Keratinocyte (primary cell): ENCODE measurements around the gene CEP85L. TPM values are rescaled to one million over a fixed set of nuclear protein-coding genes. Genes with fewer than 3 reads are reported as not detected.

Source experiments
- DNase-seq: peaks from one replicate; pipeline ENCODE4 v3.0.0-alpha.2; 2011; ENCODE audit warnings: low read depth, missing footprints, low spot score
- FAIRE-seq: peaks from 2 replicates; lab custom pipeline; 2011; peaks lifted over from hg19 to GRCh38; lab: Jason Lieb, UNC
- H2AFZ ChIP-seq: 2 replicates; pipeline ENCODE4 v1.6.0; 2012; ENCODE audit warnings: low read length, control low read depth, inconsistent platforms; ENCODE audit not compliant: control insufficient read depth
- H3K27ac ChIP-seq: 2 replicates; pipeline ENCODE4 v1.5.1; 2011; ENCODE audit warnings: low read length; ENCODE audit not compliant: control insufficient read depth, insufficient read depth
- H3K27me3 ChIP-seq: 3 replicates; pipeline ENCODE4 v1.6.0; 2011; ENCODE audit warnings: low read length; ENCODE audit not compliant: control insufficient read depth, insufficient read depth; ENCODE audit errors: extremely low read depth
- H3K36me3 ChIP-seq, 2 experiments: 2 replicates in 1 of 2; 3 replicates in 1 of 2; pipeline ENCODE4 v1.5.1; 2011; ENCODE audit warnings: low read length in 2 of 2, mild to moderate bottlenecking in 1 of 2; ENCODE audit not compliant: control insufficient read depth in 2 of 2, insufficient read depth in 2 of 2; ENCODE audit errors: extremely low read depth in 1 of 2
- H3K4me1 ChIP-seq: 3 replicates; pipeline ENCODE4 v1.5.1; 2011; ENCODE audit warnings: low read length; ENCODE audit not compliant: control insufficient read depth, insufficient read depth; ENCODE audit errors: extremely low read depth
- H3K4me2 ChIP-seq: 3 replicates; pipeline ENCODE4 v1.6.0; 2011; ENCODE audit warnings: low read depth, low read length; ENCODE audit not compliant: control insufficient read depth, insufficient read depth; ENCODE audit errors: extremely low read depth
- H3K4me3 ChIP-seq, 3 experiments: fragments of 200-600 bp in 1 of 3; sonication (generic) in 1 of 3; 2 replicates in 2 of 3; 3 replicates in 1 of 3; pipeline ENCODE4 v1.5.1; 2011 to 2016; ENCODE audit warnings: low read length in 3 of 3, mild to moderate bottlenecking in 3 of 3, control low read depth in 2 of 3, inconsistent platforms in 1 of 3, low read depth in 1 of 3, mixed read lengths in 1 of 3, mixed run types in 1 of 3, moderate library complexity in 1 of 3; ENCODE audit not compliant: control insufficient read depth in 2 of 3, insufficient read depth in 2 of 3; ENCODE audit errors: extremely low read depth in 1 of 3
- H3K79me2 ChIP-seq: 2 replicates; pipeline ENCODE4 v1.6.0; 2012; ENCODE audit warnings: low read length; ENCODE audit not compliant: control insufficient read depth, insufficient read depth
- H3K9ac ChIP-seq: 3 replicates; pipeline ENCODE4 v1.6.0; 2011; ENCODE audit warnings: low read length; ENCODE audit not compliant: control insufficient read depth, insufficient read depth; ENCODE audit errors: extremely low read depth
- H3K9me1 ChIP-seq: 3 replicates; pipeline ENCODE4 v1.6.0; 2011; ENCODE audit warnings: low read length; ENCODE audit not compliant: control insufficient read depth, insufficient read depth; ENCODE audit errors: extremely low read depth
- H3K9me3 ChIP-seq: 2 replicates; pipeline ENCODE4 v1.5.1; 2012; ENCODE audit warnings: low read depth, low read length; ENCODE audit not compliant: control insufficient read depth
- H4K20me1 ChIP-seq: 3 replicates; pipeline ENCODE4 v1.6.0; 2011; ENCODE audit warnings: low read length; ENCODE audit not compliant: control insufficient read depth, insufficient read depth; ENCODE audit errors: extremely low read depth
- CTCF ChIP-seq, 3 experiments: IDR thresholded peaks in 1 of 3; conservative IDR thresholded peaks in 1 of 3; optimal IDR thresholded peaks in 1 of 3; 2 replicates in 2 of 3; 3 replicates in 1 of 3; pipeline versions ENCODE3 to v1.5.1; 2011; ENCODE audit warnings: low read length in 3 of 3, mild to moderate bottlenecking in 3 of 3, moderate library complexity in 2 of 3, control low read depth in 1 of 3, inconsistent platforms in 1 of 3; ENCODE audit not compliant: insufficient read depth in 2 of 3; ENCODE audit errors: extremely low read depth in 1 of 3
- EZH2 ChIP-seq: IDR thresholded peaks from one replicate; pipeline ENCODE4 v1.6.1; 2012; ENCODE audit warnings: inconsistent platforms, mild to moderate bottlenecking, low read length, moderate library complexity
- dilution Hi-C: fragments of 300-500 bp; cut with MboI; formaldehyde crosslinking; loops from one replicate; pipeline ENCODE4 v1.7.0; 2020; ENCODE audit warnings: low sequenced_read_pairs; ENCODE audit not compliant: extremely low pct_ligation_motif_present
- polyA plus RNA-seq, 5 experiments: library from polyadenylated mRNA; depleted of rRNA in 3 of 5; stranded (reverse) in 3 of 5; stranded (forward) in 1 of 5; unstranded in 1 of 5; fragments of >200 nt; gene quantifications; 1 replicate in 1 of 5; 2 replicates in 3 of 5; 3 replicates in 1 of 5; pipeline versions ENCODE4 v1.2.1 to v1.2.3, GENCODE V29; 2011 to 2012; ENCODE audit warnings: missing spikeins in 2 of 5, low read depth in 1 of 5, low replicate concordance in 1 of 5

Gene CEP85L
- polyA plus RNA-seq, 1 donor (not counting 4 experiments of a cell fraction or from before 2014, with no cell fraction given): 3.5 TPM

- Histone ChIP-seq H3K4me2 (no peak overlapping the region), H3K9me3 (no peaks in the 10 kb centered on the region), H3K4me3 (no peak overlapping the region), H3K4me1 (no peaks in the 10 kb centered on the region), H3K36me3 (no peaks in the 10 kb centered on the region), H4K20me1 (no peaks in the 10 kb centered on the region), H3K9ac (no peak overlapping the region), H3K27ac (no peak overlapping the region), H3K9me1 (no peaks in the 10 kb centered on the region), H2AFZ (no peak overlapping the region), H3K79me2 (no peaks in the 10 kb centered on the region), H3K27me3 (no peaks in the 10 kb centered on the region)
- TF ChIP-seq EZH2 (no peak), CTCF (optimal IDR thresholded peaks at IDR 0.05 in 1 of 3, IDR thresholded peaks at IDR 0.05 in 1 of 3, conservative IDR thresholded peaks at IDR 0.05 in 1 of 3; ENCODE audit: extremely low read depth in 1 of 3, insufficient read depth in 2 of 3, low read length in 3 of 3) (no peak)
- peak; percentile 49 for FAIRE-seq
- dilution Hi-C loops: no loop called here
- no peak for DNase-seq
Observed at GRCh38 chr6:118485601-118486550, 165.5 kb downstream of the CEP85L start.

- Histone ChIP-seq H3K27me3 (no peaks in the 10 kb centered on the region), H3K4me2 (no peak overlapping the region), H3K9me3 (no peaks in the 10 kb centered on the region), H3K9me1 (no peaks in the 10 kb centered on the region), H3K36me3 (peaks cover 0 to 2% of the 10 kb centered on the region in 2 experiments), H3K4me3 (no peak overlapping the region), H3K79me2 (no peaks in the 10 kb centered on the region), H3K9ac (no peak overlapping the region), H4K20me1 (no peaks in the 10 kb centered on the region), H3K27ac (no peak overlapping the region), H2AFZ (no peak overlapping the region), H3K4me1 (no peaks in the 10 kb centered on the region)
- no peak for TF ChIP-seq CTCF (optimal IDR thresholded peaks at IDR 0.05 in 1 of 3, IDR thresholded peaks at IDR 0.05 in 1 of 3, conservative IDR thresholded peaks at IDR 0.05 in 1 of 3; ENCODE audit: extremely low read depth in 1 of 3, insufficient read depth in 2 of 3, low read length in 3 of 3)
- no peak for TF ChIP-seq EZH2
- DNase-seq (no peak), FAIRE-seq (no peak)
- dilution Hi-C loops: no loop called here
Observed at GRCh38 chr6:118476551-118476950, 174.8 kb downstream of the CEP85L start.
